PFSK-1 (cell line): ENCODE measurements around the gene INS.

Source experiments
- FOXP2 ChIP-seq: optimal IDR thresholded peaks from 2 replicates; pipeline ENCODE3; 2011; ENCODE audit warnings: borderline replicate concordance, control low read depth, inconsistent platforms; ENCODE audit not compliant: insufficient read depth; ENCODE audit errors: extremely low read length, extremely low read depth
- POLR2AphosphoS5 ChIP-seq: IDR thresholded peaks from 2 replicates; pipeline ENCODE4 v1.6.1; 2012; ENCODE audit warnings: low read depth, mild to moderate bottlenecking, control low read depth, low read length, moderate library complexity
- REST ChIP-seq, 2 experiments: IDR thresholded peaks; 2 replicates each; pipeline versions ENCODE4 v1.6.1 to v1.8.0; 2011 to 2012; ENCODE audit warnings: low read depth in 2 of 2, low read length in 2 of 2, control low read depth in 1 of 2, inconsistent platforms in 1 of 2, mild to moderate bottlenecking in 1 of 2, moderate library complexity in 1 of 2; ENCODE audit not compliant: insufficient read depth in 1 of 2
- SIN3A ChIP-seq: IDR thresholded peaks from 2 replicates; pipeline ENCODE4 v1.6.1; 2012; ENCODE audit warnings: mild to moderate bottlenecking, low read length, moderate library complexity, borderline replicate concordance; ENCODE audit not compliant: insufficient read depth
- TAF1 ChIP-seq: IDR thresholded peaks from 2 replicates; pipeline ENCODE4 v1.6.1; 2012; ENCODE audit warnings: low read length, control low read depth, borderline replicate concordance; ENCODE audit not compliant: insufficient read depth

The INS gene

GRCh38 chr11:2147391-2147790 is 13.6 kb downstream of the INS start:
- TF ChIP-seq TAF1 (no peak), SIN3A (no peak), POLR2AphosphoS5 (no peak), FOXP2 (no peak), REST (IDR thresholded peaks at IDR 0.05; ENCODE audit: insufficient read depth in 1 of 2, low read depth in 2 of 2, low read length in 2 of 2) (no peak)

GRCh38 chr11:2146051-2146450 is 15.0 kb downstream of the INS start:
- TF ChIP-seq POLR2AphosphoS5 (no peak), TAF1 (no peak), SIN3A (no peak), REST (IDR thresholded peaks at IDR 0.05; ENCODE audit: insufficient read depth in 1 of 2, low read depth in 2 of 2, low read length in 2 of 2) (no peak), FOXP2 (no peak)

GRCh38 chr11:2144544-2145248 is 16.3 kb downstream of the INS start:
- TF ChIP-seq REST (IDR thresholded peaks at IDR 0.05; ENCODE audit: insufficient read depth in 1 of 2, low read depth in 2 of 2, low read length in 2 of 2) (no peak), POLR2AphosphoS5 (no peak), TAF1 (no peak), FOXP2 (no peak), SIN3A (no peak)

GRCh38 chr11:2143799-2144543 is 17.0 kb downstream of the INS start:
- no peak for TF ChIP-seq REST (IDR thresholded peaks at IDR 0.05; ENCODE audit: insufficient read depth in 1 of 2, low read depth in 2 of 2, low read length in 2 of 2)
- TF ChIP-seq POLR2AphosphoS5, result no peak
- TF ChIP-seq SIN3A, result no peak
- no peak for TF ChIP-seq TAF1
- TF ChIP-seq FOXP2, result no peak
